ENCODE results near the gene CFAP65. TPM values are rescaled to one million over a fixed set of nuclear protein-coding genes. Genes with fewer than 3 reads are reported as not detected.

CFAP65 gene
- total and polyA plus RNA-seq, 2 of the 13 experiments (the other 11 are each of a cell fraction or from before 2014, with no cell fraction given), result 0.05 TPM; not detected in 1

GRCh38 chr2:218962859-218963492 is 78.3 kb downstream of the CFAP65 start:
- in situ Hi-C loops (cut with HindIII; ENCODE audit: extremely low pct_ligation_motif_present, low pct_unique_long_range_greater_than_20kb), result no loop called here
- H3K9me3 ChIP-seq (ENCODE audit: low read length), result no peaks in the 10 kb centered on the region
- no peak overlapping the region for H3K27ac ChIP-seq (ENCODE audit: extremely low read length, insufficient read depth, low read length)
- ATAC-seq (peak; percentile 37), DNase-seq (ENCODE audit: low spot score) (peak; percentile 59), FAIRE-seq (no peak)
- H3K4me3 ChIP-seq (replicated peaks in 1 of 3; ENCODE audit: insufficient read depth in 1 of 3, low read depth in 2 of 3, low read length in 3 of 3), result peak overlapping the region in 1 of 3 experiments; percentile 13; a peak in 1 of 6 replicates
- H3K4me1 ChIP-seq (ENCODE audit: insufficient read depth, low read length), result peaks cover 33% of the 10 kb centered on the region
- ChIA-PET POLR2A (no interaction called here), CTCF (ENCODE audit: low intra/inter-chr PET ratio, low total read pairs) (no interaction called here)
- BruUV-seq (replicated peaks), result no TSS peak
- H3K9ac ChIP-seq (ENCODE audit: insufficient read depth, low read depth, low read length), result no peak overlapping the region
- no peaks in the 10 kb centered on the region for H3K79me2 ChIP-seq (ENCODE audit: insufficient read depth, low read length)
- no peak overlapping the region for H2AFZ ChIP-seq (ENCODE audit: low read length)
- WGBS (ENCODE audit: low lambda C conversion rate), result 11% methylated on average over 41 of the region's 42 CpGs
- H3K27me3 ChIP-seq (ENCODE audit: control insufficient read depth in 1 of 2, insufficient read depth in 2 of 2, low read length in 2 of 2), result peaks cover 11 to 72% of the 10 kb centered on the region in 2 experiments
- peak overlapping the region; percentile 23; the same call in 1 of the 2 replicates for H3K4me2 ChIP-seq (ENCODE audit: low read depth, low read length)
- no peaks in the 10 kb centered on the region for H3K36me3 ChIP-seq (replicated peaks in 1 of 2; ENCODE audit: control insufficient read depth in 1 of 2, insufficient read depth in 2 of 2, low read length in 2 of 2)
- intact Hi-C loops (cut with micrococcal nuclease; ENCODE audit: unreplicated experiment), result no loop called here
- H4K20me1 ChIP-seq (ENCODE audit: insufficient read depth, low read length), result peaks cover 17% of the 10 kb centered on the region; the same call in 1 of the 2 replicates
- TF ChIP-seq RFXAP (CRISPR knock-in tag; IDR thresholded peaks at IDR 0.05; ENCODE audit: borderline replicate concordance) (0 out of 2 replicates have a peak, but pooled peaks have one; percentile 67), SNAPC4 (CRISPR knock-in tag; IDR thresholded peaks at IDR 0.05) (no peak), RAD21 (CRISPR knock-in tag; IDR thresholded peaks at IDR 0.05) (no peak), ZBTB46 (CRISPR knock-in tag; IDR thresholded peaks at IDR 0.05; ENCODE audit: borderline replicate concordance) (no peak), E2F5 (CRISPR knock-in tag; conservative IDR thresholded peaks at IDR 0.05) (peak; percentile 70), ZC3H4 (CRISPR knock-in tag; IDR thresholded peaks at IDR 0.05; ENCODE audit: borderline replicate concordance) (no peak), ZNF383 (CRISPR knock-in tag; IDR thresholded peaks at IDR 0.05; ENCODE audit: borderline replicate concordance) (no peak), ELF4 (CRISPR knock-in tag; IDR thresholded peaks at IDR 0.05; ENCODE audit: borderline replicate concordance) (peak; percentile 78; the same call in 1 of the 2 replicates), PRDM10 (CRISPR knock-in tag; IDR thresholded peaks at IDR 0.05; ENCODE audit: low read depth) (0 out of 2 replicates have a peak, but pooled peaks have one; percentile 59), ZFP82 (CRISPR knock-in tag; IDR thresholded peaks at IDR 0.05; ENCODE audit: borderline replicate concordance) (no peak)

Measured in HepG2 (cell line).